Liver (tissue), 9 donors: ENCODE data around the gene GRID1. TPM values are rescaled to one million over a fixed set of nuclear protein-coding genes. Genes with fewer than 3 reads are reported as not detected.

Experiments used
- DNase-seq: peaks from one replicate; pipeline ENCODE4 v3.0.0-alpha.2; 2017; ENCODE audit warnings: low spot score
- H3K27ac ChIP-seq, 2 donors: one replicate each; pipeline ENCODE4 v1.7.0; 2013; ENCODE audit warnings: inconsistent platforms in 2 of 2, low read length in 2 of 2, control low read depth in 1 of 2, low read depth in 1 of 2, mild to moderate bottlenecking in 1 of 2
- H3K27me3 ChIP-seq, 4 donors: one replicate each; pipeline versions ENCODE4 v1.6.1 to v1.7.0; 2013; ENCODE audit warnings: low read length in 3 of 4, inconsistent platforms in 1 of 4, mild to moderate bottlenecking in 1 of 4, moderate library complexity in 1 of 4; ENCODE audit not compliant: control insufficient read depth in 4 of 4, insufficient read depth in 4 of 4
- H3K36me3 ChIP-seq, 4 donors: one replicate each; pipeline versions ENCODE4 v1.6.1 to v1.7.0; 2013; ENCODE audit warnings: low read length in 3 of 4, mild to moderate bottlenecking in 3 of 4, low read depth in 1 of 4, moderate library complexity in 1 of 4; ENCODE audit not compliant: control insufficient read depth in 4 of 4, insufficient read depth in 3 of 4
- H3K4me1 ChIP-seq, 4 donors: one replicate each; pipeline versions ENCODE4 v1.6.1 to v1.7.0; 2013; ENCODE audit warnings: low read length in 3 of 4, mild to moderate bottlenecking in 3 of 4, moderate library complexity in 1 of 4; ENCODE audit not compliant: control insufficient read depth in 4 of 4, insufficient read depth in 4 of 4
- H3K4me3 ChIP-seq, 3 donors: one replicate each; pipeline versions ENCODE4 v1.6.1 to v1.7.0; 2013; ENCODE audit warnings: low read length in 3 of 3, control low read depth in 1 of 3, low read depth in 1 of 3, mild to moderate bottlenecking in 1 of 3
- H3K9ac ChIP-seq, 2 donors: one replicate each; pipeline ENCODE4 v1.7.0; 2013; ENCODE audit warnings: low read length in 2 of 2, mild to moderate bottlenecking in 2 of 2, moderate library complexity in 2 of 2, control low read depth in 1 of 2, low read depth in 1 of 2
- H3K9me3 ChIP-seq, 4 donors: one replicate each; pipeline versions ENCODE4 v1.6.1 to v1.7.0; 2013; ENCODE audit warnings: low read length in 3 of 4; ENCODE audit not compliant: control insufficient read depth in 4 of 4
- EGR1 ChIP-seq, 2 donors: IDR thresholded peaks; 2 replicates each; pipeline ENCODE4 v1.6.1; 2016 to 2018; ENCODE audit warnings: antibody characterized with exemption in 2 of 2, low read depth in 2 of 2
- FOXA1 ChIP-seq: IDR thresholded peaks from 2 replicates; pipeline ENCODE4 v1.6.1; 2016; ENCODE audit warnings: antibody characterized with exemption
- FOXA2 ChIP-seq: IDR thresholded peaks from 2 replicates; pipeline ENCODE4 v1.6.1; 2016; ENCODE audit warnings: antibody characterized with exemption
- GABPA ChIP-seq, 2 donors: IDR thresholded peaks in 1 of 2; conservative IDR thresholded peaks in 1 of 2; 2 replicates each; pipeline ENCODE4 v1.6.1; 2016; ENCODE audit warnings: antibody characterized with exemption in 2 of 2, mild to moderate bottlenecking in 1 of 2, moderate library complexity in 1 of 2
- HNF4A ChIP-seq, 2 donors: conservative IDR thresholded peaks; 2 replicates each; pipeline ENCODE4 v1.6.1; 2016; ENCODE audit warnings: antibody characterized with exemption in 2 of 2, mild to moderate bottlenecking in 2 of 2
- HNF4G ChIP-seq: IDR thresholded peaks from 2 replicates; pipeline ENCODE4 v1.6.1; 2016; ENCODE audit warnings: antibody characterized with exemption
- JUND ChIP-seq, 2 donors: IDR thresholded peaks; 2 replicates each; pipeline ENCODE4 v1.6.1; 2016; ENCODE audit warnings: antibody characterized with exemption in 2 of 2
- NR2F2 ChIP-seq: IDR thresholded peaks from 2 replicates; pipeline ENCODE4 v1.6.1; 2016; ENCODE audit warnings: antibody characterized with exemption
- RAD21 ChIP-seq, 2 donors: IDR thresholded peaks; 2 replicates each; pipeline ENCODE4 v1.6.1; 2016; ENCODE audit warnings: antibody characterized with exemption in 2 of 2, mild to moderate bottlenecking in 2 of 2
- RXRA ChIP-seq, 2 donors: IDR thresholded peaks; 2 replicates each; pipeline ENCODE4 v1.6.1; 2017 to 2018; ENCODE audit warnings: antibody characterized with exemption in 2 of 2, mild to moderate bottlenecking in 1 of 2
- SP1 ChIP-seq: IDR thresholded peaks from 2 replicates; pipeline ENCODE4 v1.6.1; 2018; ENCODE audit warnings: antibody characterized with exemption, mild to moderate bottlenecking
- TAF1 ChIP-seq: conservative IDR thresholded peaks from 2 replicates; pipeline ENCODE4 v1.6.1; 2016; ENCODE audit warnings: antibody characterized with exemption, mild to moderate bottlenecking
- YY1 ChIP-seq: IDR thresholded peaks from 2 replicates; pipeline ENCODE4 v1.6.1; 2016; ENCODE audit warnings: antibody characterized with exemption, mild to moderate bottlenecking
- WGBS: extraction: QIAGEN DNeasy Blood & Tissue Kit; methylation state at CpG from one replicate; pipeline ENCODE4 v1.1.7; 2013; 5-methylcytosine and 5-hydroxymethylcytosine counted together
- polyA plus RNA-seq, 2 donors: library from polyadenylated mRNA; stranded (reverse) in 1 of 2; unstranded in 1 of 2; fragments of 200-250 nt in 1 of 2; fragments of >200 nt in 1 of 2; fragmentation: Nextera tagmentation in 1 of 2; extraction: Ambion mirVana in 1 of 2; gene quantifications; one replicate each; pipeline versions ENCODE4 v1.2.1 to v1.2.3, GENCODE V29; 2013 to 2015
- total RNA-seq, 2 donors: library from RNA; depleted of rRNA; stranded (reverse); fragments of >200 nt; gene quantifications; one replicate each; pipeline ENCODE4 v1.2.3, GENCODE V29; 2014
- TF ChIP-seq, protein P1 (sequence below): IDR thresholded peaks from 2 replicates; pipeline ENCODE4 v1.6.1; 2016; ENCODE audit warnings: antibody characterized with exemption
- TF ChIP-seq, protein P2 (sequence below): IDR thresholded peaks from 2 replicates; pipeline ENCODE4 v1.6.1; 2016; ENCODE audit warnings: antibody characterized with exemption
- TF ChIP-seq, protein P3 (sequence below): IDR thresholded peaks from 2 replicates; pipeline ENCODE4 v1.6.1; 2016; ENCODE audit warnings: antibody characterized with exemption
- TF ChIP-seq, protein P4 (sequence below): IDR thresholded peaks from 2 replicates; pipeline ENCODE4 v1.6.1; 2016; ENCODE audit warnings: antibody characterized with exemption, mild to moderate bottlenecking
- TF ChIP-seq, protein P5 (sequence below): fragments of 150-350 bp; IDR thresholded peaks from 2 replicates; pipeline ENCODE4 v1.5.1; 2017; ENCODE audit warnings: improper control_type of control experiment, low read depth, low read length; ENCODE audit not compliant: missing input control
- donor health status: healthy.
- donor health status: healthy.
- donor health status: healthy.
- donor health status: healthy.
- donor health status: healthy.

Gene GRID1
- total and polyA plus RNA-seq, 4 donors: 0.09 to 0.17 (median 0.14) TPM; not detected in 1

DNA sequence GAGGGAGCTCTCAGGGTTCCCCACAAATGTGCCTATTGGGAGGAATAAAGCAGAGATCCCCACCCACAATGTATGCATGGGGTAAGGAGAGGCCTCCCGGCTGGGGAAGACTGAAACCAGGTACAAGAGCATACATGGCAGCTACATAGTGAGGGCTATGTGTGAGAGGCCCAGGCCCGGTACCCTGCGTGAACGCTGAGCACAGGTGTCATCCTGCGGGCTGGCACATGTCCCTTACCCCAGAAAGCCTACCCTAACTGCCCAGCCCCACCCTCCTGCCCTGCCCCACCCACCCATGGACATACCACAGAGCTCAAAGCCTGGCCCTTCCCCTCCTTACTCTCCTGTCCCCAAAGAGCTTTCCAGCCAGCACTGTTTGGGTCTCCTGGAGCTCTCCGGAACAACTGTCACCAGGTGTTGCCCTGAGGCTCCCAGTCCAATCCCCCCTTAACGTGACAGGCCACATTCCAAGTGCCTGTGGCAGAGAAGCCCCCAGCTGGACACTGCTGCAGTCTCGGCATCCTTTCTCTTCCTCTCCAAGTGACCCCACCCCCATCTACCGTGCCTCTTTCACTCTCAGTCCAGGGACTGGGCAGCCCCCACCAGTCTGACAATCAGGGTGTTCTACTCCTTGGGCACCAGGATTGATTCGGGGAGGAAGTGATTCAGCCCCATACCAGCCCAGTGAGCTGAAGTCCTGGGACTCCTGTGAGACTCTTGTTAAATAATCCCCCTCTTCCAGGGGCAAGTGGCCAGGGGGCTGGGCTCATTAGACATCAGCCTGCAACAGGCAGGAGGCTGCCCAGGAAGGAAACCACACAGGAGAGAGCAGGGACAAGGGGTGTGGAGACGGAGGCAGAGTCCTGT lies 19.6 kb downstream of the GRID1 start:
- no peak for DNase-seq

More for the DNA sequence above, 19.6 kb downstream of the GRID1 start:
- Histone ChIP-seq H3K36me3 (no peaks in the 10 kb centered on the region), H3K27me3 (no peaks in the 10 kb centered on the region), H3K9ac (no peak overlapping the region), H3K4me1 (no peaks in the 10 kb centered on the region), H3K27ac (no peak overlapping the region), H3K9me3 (no peaks in the 10 kb centered on the region), H3K4me3 (no peak overlapping the region)
- 83% methylated on average over 11 of the region's 11 CpGs for WGBS
- TF ChIP-seq, protein P1, sequence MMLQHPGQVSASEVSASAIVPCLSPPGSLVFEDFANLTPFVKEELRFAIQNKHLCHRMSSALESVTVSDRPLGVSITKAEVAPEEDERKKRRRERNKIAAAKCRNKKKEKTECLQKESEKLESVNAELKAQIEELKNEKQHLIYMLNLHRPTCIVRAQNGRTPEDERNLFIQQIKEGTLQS: no peak
- TF ChIP-seq SP1 (no peak), JUND (IDR thresholded peaks at IDR 0.05) (no peak), RXRA (IDR thresholded peaks at IDR 0.05) (no peak), HNF4G (no peak), FOXA1 (no peak), FOXA2 (no peak), RAD21 (IDR thresholded peaks at IDR 0.05) (no peak), GABPA (IDR thresholded peaks at IDR 0.05 in 1 of 2, conservative IDR thresholded peaks at IDR 0.05 in 1 of 2) (no peak), NR2F2 (no peak), EGR1 (IDR thresholded peaks at IDR 0.05; ENCODE audit: low read depth in 2 of 2) (no peak), HNF4A (conservative IDR thresholded peaks at IDR 0.05) (no peak), YY1 (no peak), TAF1 (no peak)
- TF ChIP-seq, protein P2, sequence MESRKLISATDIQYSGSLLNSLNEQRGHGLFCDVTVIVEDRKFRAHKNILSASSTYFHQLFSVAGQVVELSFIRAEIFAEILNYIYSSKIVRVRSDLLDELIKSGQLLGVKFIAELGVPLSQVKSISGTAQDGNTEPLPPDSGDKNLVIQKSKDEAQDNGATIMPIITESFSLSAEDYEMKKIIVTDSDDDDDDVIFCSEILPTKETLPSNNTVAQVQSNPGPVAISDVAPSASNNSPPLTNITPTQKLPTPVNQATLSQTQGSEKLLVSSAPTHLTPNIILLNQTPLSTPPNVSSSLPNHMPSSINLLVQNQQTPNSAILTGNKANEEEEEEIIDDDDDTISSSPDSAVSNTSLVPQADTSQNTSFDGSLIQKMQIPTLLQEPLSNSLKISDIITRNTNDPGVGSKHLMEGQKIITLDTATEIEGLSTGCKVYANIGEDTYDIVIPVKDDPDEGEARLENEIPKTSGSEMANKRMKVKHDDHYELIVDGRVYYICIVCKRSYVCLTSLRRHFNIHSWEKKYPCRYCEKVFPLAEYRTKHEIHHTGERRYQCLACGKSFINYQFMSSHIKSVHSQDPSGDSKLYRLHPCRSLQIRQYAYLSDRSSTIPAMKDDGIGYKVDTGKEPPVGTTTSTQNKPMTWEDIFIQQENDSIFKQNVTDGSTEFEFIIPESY: no peak
- TF ChIP-seq, protein P3, sequence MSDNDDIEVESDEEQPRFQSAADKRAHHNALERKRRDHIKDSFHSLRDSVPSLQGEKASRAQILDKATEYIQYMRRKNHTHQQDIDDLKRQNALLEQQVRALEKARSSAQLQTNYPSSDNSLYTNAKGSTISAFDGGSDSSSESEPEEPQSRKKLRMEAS: no peak
- TF ChIP-seq, protein P4, sequence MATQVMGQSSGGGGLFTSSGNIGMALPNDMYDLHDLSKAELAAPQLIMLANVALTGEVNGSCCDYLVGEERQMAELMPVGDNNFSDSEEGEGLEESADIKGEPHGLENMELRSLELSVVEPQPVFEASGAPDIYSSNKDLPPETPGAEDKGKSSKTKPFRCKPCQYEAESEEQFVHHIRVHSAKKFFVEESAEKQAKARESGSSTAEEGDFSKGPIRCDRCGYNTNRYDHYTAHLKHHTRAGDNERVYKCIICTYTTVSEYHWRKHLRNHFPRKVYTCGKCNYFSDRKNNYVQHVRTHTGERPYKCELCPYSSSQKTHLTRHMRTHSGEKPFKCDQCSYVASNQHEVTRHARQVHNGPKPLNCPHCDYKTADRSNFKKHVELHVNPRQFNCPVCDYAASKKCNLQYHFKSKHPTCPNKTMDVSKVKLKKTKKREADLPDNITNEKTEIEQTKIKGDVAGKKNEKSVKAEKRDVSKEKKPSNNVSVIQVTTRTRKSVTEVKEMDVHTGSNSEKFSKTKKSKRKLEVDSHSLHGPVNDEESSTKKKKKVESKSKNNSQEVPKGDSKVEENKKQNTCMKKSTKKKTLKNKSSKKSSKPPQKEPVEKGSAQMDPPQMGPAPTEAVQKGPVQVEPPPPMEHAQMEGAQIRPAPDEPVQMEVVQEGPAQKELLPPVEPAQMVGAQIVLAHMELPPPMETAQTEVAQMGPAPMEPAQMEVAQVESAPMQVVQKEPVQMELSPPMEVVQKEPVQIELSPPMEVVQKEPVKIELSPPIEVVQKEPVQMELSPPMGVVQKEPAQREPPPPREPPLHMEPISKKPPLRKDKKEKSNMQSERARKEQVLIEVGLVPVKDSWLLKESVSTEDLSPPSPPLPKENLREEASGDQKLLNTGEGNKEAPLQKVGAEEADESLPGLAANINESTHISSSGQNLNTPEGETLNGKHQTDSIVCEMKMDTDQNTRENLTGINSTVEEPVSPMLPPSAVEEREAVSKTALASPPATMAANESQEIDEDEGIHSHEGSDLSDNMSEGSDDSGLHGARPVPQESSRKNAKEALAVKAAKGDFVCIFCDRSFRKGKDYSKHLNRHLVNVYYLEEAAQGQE: no peak
- TF ChIP-seq, protein P5, sequence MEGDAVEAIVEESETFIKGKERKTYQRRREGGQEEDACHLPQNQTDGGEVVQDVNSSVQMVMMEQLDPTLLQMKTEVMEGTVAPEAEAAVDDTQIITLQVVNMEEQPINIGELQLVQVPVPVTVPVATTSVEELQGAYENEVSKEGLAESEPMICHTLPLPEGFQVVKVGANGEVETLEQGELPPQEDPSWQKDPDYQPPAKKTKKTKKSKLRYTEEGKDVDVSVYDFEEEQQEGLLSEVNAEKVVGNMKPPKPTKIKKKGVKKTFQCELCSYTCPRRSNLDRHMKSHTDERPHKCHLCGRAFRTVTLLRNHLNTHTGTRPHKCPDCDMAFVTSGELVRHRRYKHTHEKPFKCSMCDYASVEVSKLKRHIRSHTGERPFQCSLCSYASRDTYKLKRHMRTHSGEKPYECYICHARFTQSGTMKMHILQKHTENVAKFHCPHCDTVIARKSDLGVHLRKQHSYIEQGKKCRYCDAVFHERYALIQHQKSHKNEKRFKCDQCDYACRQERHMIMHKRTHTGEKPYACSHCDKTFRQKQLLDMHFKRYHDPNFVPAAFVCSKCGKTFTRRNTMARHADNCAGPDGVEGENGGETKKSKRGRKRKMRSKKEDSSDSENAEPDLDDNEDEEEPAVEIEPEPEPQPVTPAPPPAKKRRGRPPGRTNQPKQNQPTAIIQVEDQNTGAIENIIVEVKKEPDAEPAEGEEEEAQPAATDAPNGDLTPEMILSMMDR: no peak
